Right lobe of liver (tissue), 4 donors: ENCODE measurements around the gene KATNAL1.

Source experiments
- CTCF ChIP-seq, 4 donors: fragments of 200-600 bp in 3 of 4; fragments of 450-650 bp in 1 of 4; IDR thresholded peaks; one replicate each; pipeline versions ENCODE4 v1.5.1 to v1.8.0; 2016 to 2022; ENCODE audit warnings: antibody characterized with exemption in 4 of 4, mild to moderate bottlenecking in 2 of 4
- POLR2A ChIP-seq: fragments of 450-650 bp; IDR thresholded peaks from one replicate; pipeline ENCODE4 v1.6.1; 2017; ENCODE audit warnings: antibody characterized with exemption, mild to moderate bottlenecking
- donor health status: DM: no; HTN: no; CAD: no.
- donor health status: DM: no; HTN: no; CAD: no.
- donor health status: DM: no; HTN: yes; CAD: no.

DNA sequence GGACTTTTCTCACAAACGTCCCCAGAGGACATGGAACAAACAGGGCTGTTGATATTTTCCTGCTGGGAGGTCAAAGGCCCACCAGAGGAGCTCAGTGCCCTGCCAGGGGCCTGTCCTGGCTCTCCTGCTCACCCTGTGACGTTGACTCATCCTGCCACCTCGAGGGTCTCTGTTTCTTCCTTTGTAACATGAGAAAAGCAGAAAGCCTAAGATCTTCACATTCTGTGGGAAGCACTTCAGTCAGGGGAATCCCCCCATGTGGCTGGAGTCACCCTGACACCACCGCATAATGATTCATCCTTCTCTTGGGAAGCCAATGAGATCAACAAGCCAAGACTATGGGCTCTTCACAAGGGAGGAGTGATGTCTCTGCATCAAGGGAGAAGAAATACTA is 147.9 kb downstream of the KATNAL1 start:
- TF ChIP-seq CTCF (IDR thresholded peaks at IDR 0.05) (no peak), POLR2A (no peak)
